Peyer's patch (tissue), 4 donors: Measurements from ENCODE around the gene CCPG1. TPM values are rescaled to one million over a fixed set of nuclear protein-coding genes. Genes with fewer than 3 reads are reported as not detected.

Experiments
- DNase-seq, 3 donors: peaks; one replicate each; pipeline ENCODE4 v3.0.0-alpha.2; 2017 to 2019
- H3K27ac ChIP-seq, 4 donors: fragments of 200-600 bp; sonication (generic); one replicate each; pipeline ENCODE4 v1.5.1; 2016 to 2019
- H3K27me3 ChIP-seq, 2 donors: fragments of 200-600 bp; sonication (generic); one replicate each; pipeline ENCODE4 v1.5.1; 2019
- H3K36me3 ChIP-seq, 3 donors: fragments of 200-600 bp; sonication (generic); one replicate each; pipeline ENCODE4 v1.5.1; 2016 to 2019
- H3K4me1 ChIP-seq, 4 donors: fragments of 200-600 bp; sonication (generic); one replicate each; pipeline ENCODE4 v1.5.1; 2016 to 2019
- H3K4me3 ChIP-seq, 4 donors: fragments of 200-600 bp; sonication (generic); 1 replicate in 3 of 4; 2 replicates in 1 of 4; pipeline ENCODE4 v1.5.1; 2016 to 2019; ENCODE audit warnings: mild to moderate bottlenecking in 1 of 4
- H3K9me3 ChIP-seq, 4 donors: fragments of 200-600 bp; sonication (generic); one replicate each; pipeline ENCODE4 v1.5.1; 2016 to 2019; ENCODE audit warnings: mild to moderate bottlenecking in 1 of 4
- POLR2A ChIP-seq, 2 donors: fragments of 450-650 bp; IDR thresholded peaks; one replicate each; pipeline ENCODE4 v1.5.1; 2017; ENCODE audit warnings: antibody characterized with exemption in 2 of 2, mild to moderate bottlenecking in 2 of 2, moderate library complexity in 2 of 2
- total RNA-seq, 4 donors: library from RNA; depleted of rRNA; stranded (reverse); fragments of >200 nt; gene quantifications; one replicate each; pipeline ENCODE4 v1.1.0, GENCODE V29; 2016
- TF ChIP-seq, protein P1 (sequence below), 6 experiments: fragments of 450-650 bp in 4 of 6; fragments of 200-600 bp in 2 of 6; sonication (generic) in 1 of 6; IDR thresholded peaks; one replicate each; pipeline ENCODE4 v1.5.1; 2017 to 2019; ENCODE audit warnings: antibody characterized with exemption in 6 of 6, mild to moderate bottlenecking in 3 of 6, moderate library complexity in 1 of 6

CCPG1 gene
- total RNA-seq, 4 donors from 2014 or later = 24.8 to 36.3 (median 29.5) TPM

DNA sequence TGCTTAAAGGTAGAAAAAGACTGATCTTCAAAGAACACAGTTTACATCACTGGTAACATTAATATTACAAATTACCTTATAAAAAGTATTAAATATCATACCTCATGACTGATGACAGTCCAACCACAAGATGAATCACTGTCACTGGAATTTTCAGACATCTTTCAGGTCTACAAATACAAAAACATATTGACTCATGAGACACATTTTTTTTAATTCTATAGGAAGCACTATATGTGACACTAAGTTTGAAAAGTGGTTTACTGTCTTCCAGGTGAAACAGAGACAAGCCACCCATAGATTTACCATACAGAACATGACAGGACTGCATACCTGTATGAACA, 18.9 kb downstream of the CCPG1 start:
- TF ChIP-seq, protein P1, sequence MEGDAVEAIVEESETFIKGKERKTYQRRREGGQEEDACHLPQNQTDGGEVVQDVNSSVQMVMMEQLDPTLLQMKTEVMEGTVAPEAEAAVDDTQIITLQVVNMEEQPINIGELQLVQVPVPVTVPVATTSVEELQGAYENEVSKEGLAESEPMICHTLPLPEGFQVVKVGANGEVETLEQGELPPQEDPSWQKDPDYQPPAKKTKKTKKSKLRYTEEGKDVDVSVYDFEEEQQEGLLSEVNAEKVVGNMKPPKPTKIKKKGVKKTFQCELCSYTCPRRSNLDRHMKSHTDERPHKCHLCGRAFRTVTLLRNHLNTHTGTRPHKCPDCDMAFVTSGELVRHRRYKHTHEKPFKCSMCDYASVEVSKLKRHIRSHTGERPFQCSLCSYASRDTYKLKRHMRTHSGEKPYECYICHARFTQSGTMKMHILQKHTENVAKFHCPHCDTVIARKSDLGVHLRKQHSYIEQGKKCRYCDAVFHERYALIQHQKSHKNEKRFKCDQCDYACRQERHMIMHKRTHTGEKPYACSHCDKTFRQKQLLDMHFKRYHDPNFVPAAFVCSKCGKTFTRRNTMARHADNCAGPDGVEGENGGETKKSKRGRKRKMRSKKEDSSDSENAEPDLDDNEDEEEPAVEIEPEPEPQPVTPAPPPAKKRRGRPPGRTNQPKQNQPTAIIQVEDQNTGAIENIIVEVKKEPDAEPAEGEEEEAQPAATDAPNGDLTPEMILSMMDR (IDR thresholded peaks at IDR 0.05) = no peak
- no peak for TF ChIP-seq POLR2A (IDR thresholded peaks at IDR 0.05)
- no peaks in the 10 kb centered on the region for H3K27me3 ChIP-seq
- H3K4me1 ChIP-seq = no peaks in the 10 kb centered on the region
- DNase-seq = no peak
- H3K9me3 ChIP-seq = no peaks in the 10 kb centered on the region
- H3K27ac ChIP-seq = no peak overlapping the region
- H3K36me3 ChIP-seq = peaks cover 0 to 36% (median 0%) of the 10 kb centered on the region in 3 donors
- no peak overlapping the region for H3K4me3 ChIP-seq

DNA sequence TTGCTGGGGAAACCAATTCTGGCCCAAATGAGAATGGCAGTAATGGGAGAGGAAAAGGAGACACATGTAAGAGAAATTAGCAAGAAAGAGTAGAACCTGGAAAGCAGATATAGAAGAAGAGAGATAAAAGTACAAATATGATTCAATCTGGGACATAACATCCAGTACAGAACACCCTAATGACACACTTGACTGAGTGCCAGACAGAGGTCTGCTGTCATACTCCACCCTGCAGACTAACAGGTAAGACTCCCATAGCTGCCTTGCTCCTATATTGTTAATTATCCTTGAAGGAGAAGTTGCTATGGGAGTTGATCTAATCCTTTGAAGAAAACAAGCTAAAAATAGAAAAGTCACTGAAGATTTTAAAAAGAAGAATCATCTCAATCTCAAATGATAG, 21.1 kb downstream of the CCPG1 start:
- no peaks in the 10 kb centered on the region for H3K9me3 ChIP-seq
- H3K27me3 ChIP-seq = no peaks in the 10 kb centered on the region
- H3K4me1 ChIP-seq = no peaks in the 10 kb centered on the region
- TF ChIP-seq, protein P1 (IDR thresholded peaks at IDR 0.05) = no peak
- TF ChIP-seq POLR2A (IDR thresholded peaks at IDR 0.05) = no peak
- DNase-seq = no peak
- H3K36me3 ChIP-seq = peaks cover 0 to 53% (median 0%) of the 10 kb centered on the region in 3 donors
- no peak overlapping the region for H3K27ac ChIP-seq
- no peak overlapping the region for H3K4me3 ChIP-seq

DNA sequence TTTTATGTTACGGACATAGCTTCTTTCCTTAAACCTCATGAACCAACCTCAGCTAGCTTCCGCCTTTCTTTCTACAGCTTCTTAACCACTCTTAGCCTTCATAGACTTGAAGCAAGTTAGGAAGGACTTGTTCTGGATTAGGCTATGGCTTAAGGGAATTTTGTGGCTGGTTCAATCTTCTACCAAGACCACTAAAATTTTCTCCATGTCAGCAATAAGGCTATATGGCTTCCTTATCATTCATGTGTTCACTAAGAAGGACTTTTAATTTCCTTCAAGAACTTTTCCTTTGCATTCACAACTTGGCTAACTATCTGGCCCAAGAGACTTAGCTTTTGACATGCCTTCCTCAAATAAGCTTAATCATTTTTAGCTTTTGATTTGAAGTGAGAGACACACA, 24.5 kb downstream of the CCPG1 start:
- H3K4me1 ChIP-seq = no peaks in the 10 kb centered on the region
- no peak overlapping the region for H3K4me3 ChIP-seq
- no peak for TF ChIP-seq POLR2A (IDR thresholded peaks at IDR 0.05)
- TF ChIP-seq, protein P1 (IDR thresholded peaks at IDR 0.05) = no peak
- no peaks in the 10 kb centered on the region for H3K9me3 ChIP-seq
- no peak overlapping the region for H3K27ac ChIP-seq
- peaks cover 0 to 75% (median 0%) of the 10 kb centered on the region in 3 donors for H3K36me3 ChIP-seq
- H3K27me3 ChIP-seq = no peaks in the 10 kb centered on the region
- no peak for DNase-seq

DNA sequence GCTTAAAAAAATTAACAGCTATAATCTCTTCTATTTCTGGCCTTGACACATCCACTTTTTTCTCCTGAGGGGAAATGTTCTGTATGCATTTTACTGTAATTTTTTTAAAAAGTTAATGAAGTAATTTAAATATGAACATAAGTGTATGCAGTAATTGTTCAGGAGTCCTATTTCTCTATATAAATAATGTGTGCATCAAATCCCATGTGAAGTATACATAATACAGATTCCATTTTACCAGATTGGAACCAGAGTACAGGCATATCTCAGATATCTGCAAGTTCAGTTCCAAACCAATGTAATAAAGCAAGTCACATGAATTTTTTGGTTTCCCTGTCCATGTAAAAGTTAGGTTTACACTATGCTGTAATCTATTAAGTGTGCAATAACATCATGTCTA, 26.6 kb downstream of the CCPG1 start:
- Histone ChIP-seq H3K27me3 (no peaks in the 10 kb centered on the region), H3K36me3 (peaks cover 0 to 69% (median 4%) of the 10 kb centered on the region in 3 donors), H3K4me3 (no peak overlapping the region), H3K9me3 (no peaks in the 10 kb centered on the region), H3K27ac (no peak overlapping the region), H3K4me1 (no peaks in the 10 kb centered on the region)
- no peak for DNase-seq
- TF ChIP-seq, protein P1 (IDR thresholded peaks at IDR 0.05) = no peak
- TF ChIP-seq POLR2A (IDR thresholded peaks at IDR 0.05) = no peak

DNA sequence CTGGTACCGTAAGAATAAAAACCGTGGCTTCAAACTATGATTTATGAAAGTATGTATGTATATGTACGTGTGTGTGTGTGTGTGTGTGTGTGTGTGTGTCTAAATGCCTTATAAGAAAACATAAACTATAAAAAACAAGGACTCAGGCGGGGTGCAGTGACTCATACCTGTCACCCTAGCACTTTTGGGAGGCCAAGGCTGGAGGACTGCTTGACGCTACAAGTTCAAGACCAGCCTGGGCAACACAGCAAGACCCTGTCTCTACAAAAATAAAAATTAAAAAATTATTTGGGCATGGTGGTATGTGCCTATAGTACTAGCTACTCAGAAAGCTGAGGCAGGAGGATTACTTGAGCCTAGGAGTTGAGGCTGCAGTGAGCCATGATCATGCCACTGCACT, 29.1 kb downstream of the CCPG1 start:
- no peak for DNase-seq
- Histone ChIP-seq H3K27me3 (no peaks in the 10 kb centered on the region), H3K9me3 (no peaks in the 10 kb centered on the region), H3K36me3 (peaks cover 0 to 64% (median 4%) of the 10 kb centered on the region in 3 donors), H3K4me1 (no peaks in the 10 kb centered on the region), H3K27ac (no peak overlapping the region), H3K4me3 (no peak overlapping the region)
- no peak for TF ChIP-seq POLR2A (IDR thresholded peaks at IDR 0.05)
- TF ChIP-seq, protein P1 (IDR thresholded peaks at IDR 0.05) = no peak
